ENCODE data around the gene ZNF672.

DNA sequence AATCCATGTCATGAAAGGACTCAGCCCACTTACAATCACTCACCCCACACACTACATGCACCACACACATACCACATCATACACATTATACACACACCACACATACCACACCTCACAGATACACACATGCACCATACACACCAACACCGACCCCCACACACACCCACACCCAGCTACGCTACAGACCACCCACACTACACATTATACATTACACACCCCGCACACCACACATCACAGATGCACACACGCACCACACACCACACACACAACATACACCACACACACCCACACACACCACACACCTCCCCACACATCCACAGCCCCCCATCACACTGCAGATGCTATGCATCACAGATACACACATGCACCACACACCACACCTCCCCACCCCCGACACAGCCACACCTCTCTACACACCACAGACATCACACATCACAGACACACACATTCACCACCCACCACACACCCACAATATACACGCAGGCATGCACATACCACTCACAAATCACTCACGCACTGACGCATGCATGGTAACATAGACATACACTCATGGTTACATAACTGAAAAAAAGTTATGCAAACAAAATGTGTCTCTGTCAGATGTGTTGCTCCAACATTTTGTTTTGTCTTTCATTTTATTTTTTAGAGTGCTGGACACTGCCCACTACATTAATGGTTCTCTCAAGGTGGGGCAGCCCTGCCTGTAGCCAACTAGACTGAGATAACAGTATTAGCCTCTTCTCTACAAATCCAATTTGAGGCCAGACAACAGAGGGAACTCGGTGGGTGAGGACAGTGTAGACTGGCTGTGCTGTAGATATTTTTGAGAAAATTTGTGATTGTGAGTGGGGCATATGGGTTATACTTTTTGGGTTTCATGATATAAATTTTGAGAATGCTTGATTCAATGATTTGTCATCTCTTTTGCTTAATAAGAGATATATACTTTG lies 52.8 kb downstream of the ZNF672 start:
- TF ChIP-seq EZH2 (IDR thresholded peaks at IDR 0.05) (no peak), POLR2AphosphoS5 (IDR thresholded peaks at IDR 0.05; ENCODE audit: borderline replicate concordance, low read depth, low read length) (no peak), FOXP2 (optimal IDR thresholded peaks at IDR 0.05; ENCODE audit: control extremely low read depth, extremely low read length, insufficient read depth) (no peak)

Data from SK-N-MC (cell line).